GM19438 (cell line): ENCODE results near the gene KAZN.

Source experiments
- ATAC-seq: cut with Tn5 transposase; IDR thresholded peaks from one replicate; pipeline ENCODE4 v1.9.1; 2021; ENCODE audit warnings: low read depth; ENCODE audit not compliant: unreplicated experiment

Gene KAZN

GRCh38 chr1:14784790-14785773 is 186.6 kb downstream of the KAZN start:
- no peak for ATAC-seq

- ATAC-seq: no peak
Observed at GRCh38 chr1:14786109-14786675, 187.7 kb downstream of the KAZN start.

- no peak for ATAC-seq
Observed at GRCh38 chr1:14786681-14787080, 188.2 kb downstream of the KAZN start.

- no peak for ATAC-seq
Observed at GRCh38 chr1:14787604-14788003, 189.1 kb downstream of the KAZN start.

- no peak for ATAC-seq
Observed at GRCh38 chr1:14788080-14788479, 189.6 kb downstream of the KAZN start.

- no peak for ATAC-seq
Observed at GRCh38 chr1:14790982-14791381, 192.5 kb downstream of the KAZN start.

GRCh38 chr1:14791654-14792053 is 193.2 kb downstream of the KAZN start:
- ATAC-seq: no peak

- no peak for ATAC-seq
Observed at GRCh38 chr1:14794136-14794768, 195.8 kb downstream of the KAZN start.

- ATAC-seq: no peak
Observed at GRCh38 chr1:14794906-14795305, 196.4 kb downstream of the KAZN start.

- no peak for ATAC-seq
Observed at GRCh38 chr1:14795589-14795988, 197.1 kb downstream of the KAZN start.

- no peak for ATAC-seq
Observed at GRCh38 chr1:14800014-14800413, 201.5 kb downstream of the KAZN start.

- no peak for ATAC-seq
Observed at GRCh38 chr1:14800500-14801076, 202.1 kb downstream of the KAZN start.

- ATAC-seq: no peak
Observed at GRCh38 chr1:14803002-14803789, 204.7 kb downstream of the KAZN start.

GRCh38 chr1:14804626-14805025 is 206.1 kb downstream of the KAZN start:
- ATAC-seq: no peak

- no peak for ATAC-seq
Observed at GRCh38 chr1:14806772-14807171, 208.3 kb downstream of the KAZN start.

- ATAC-seq: no peak
Observed at GRCh38 chr1:14808768-14809167, 210.3 kb downstream of the KAZN start.

- no peak for ATAC-seq
Observed at GRCh38 chr1:14809191-14809981, 210.9 kb downstream of the KAZN start.

- ATAC-seq: no peak
Observed at GRCh38 chr1:14810595-14811361, 212.3 kb downstream of the KAZN start.

- no peak for ATAC-seq
Observed at GRCh38 chr1:14811573-14811972, 213.1 kb downstream of the KAZN start.
